ENCODE data around the gene OR6P1.

DNA sequence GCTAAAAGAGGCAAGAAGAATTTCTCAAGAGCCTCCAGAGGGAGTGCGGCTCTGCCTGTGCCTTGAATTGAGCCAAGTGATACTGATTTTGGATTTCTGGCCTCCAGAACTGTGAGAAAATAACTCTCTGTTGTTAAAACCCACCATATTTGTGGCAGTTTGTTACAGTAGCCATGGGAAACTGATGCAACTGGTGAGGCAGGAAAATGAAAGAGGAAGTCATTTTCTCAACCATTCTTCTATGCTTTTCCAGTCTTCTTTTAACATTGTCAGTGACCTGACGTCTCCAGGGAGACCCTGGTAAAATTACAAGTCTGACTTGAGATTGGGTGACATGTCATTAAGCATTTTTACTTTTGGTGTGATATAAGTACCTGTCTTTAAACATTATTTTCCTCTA lies 5.8 kb downstream of the OR6P1 start:
- TF ChIP-seq, protein P1, sequence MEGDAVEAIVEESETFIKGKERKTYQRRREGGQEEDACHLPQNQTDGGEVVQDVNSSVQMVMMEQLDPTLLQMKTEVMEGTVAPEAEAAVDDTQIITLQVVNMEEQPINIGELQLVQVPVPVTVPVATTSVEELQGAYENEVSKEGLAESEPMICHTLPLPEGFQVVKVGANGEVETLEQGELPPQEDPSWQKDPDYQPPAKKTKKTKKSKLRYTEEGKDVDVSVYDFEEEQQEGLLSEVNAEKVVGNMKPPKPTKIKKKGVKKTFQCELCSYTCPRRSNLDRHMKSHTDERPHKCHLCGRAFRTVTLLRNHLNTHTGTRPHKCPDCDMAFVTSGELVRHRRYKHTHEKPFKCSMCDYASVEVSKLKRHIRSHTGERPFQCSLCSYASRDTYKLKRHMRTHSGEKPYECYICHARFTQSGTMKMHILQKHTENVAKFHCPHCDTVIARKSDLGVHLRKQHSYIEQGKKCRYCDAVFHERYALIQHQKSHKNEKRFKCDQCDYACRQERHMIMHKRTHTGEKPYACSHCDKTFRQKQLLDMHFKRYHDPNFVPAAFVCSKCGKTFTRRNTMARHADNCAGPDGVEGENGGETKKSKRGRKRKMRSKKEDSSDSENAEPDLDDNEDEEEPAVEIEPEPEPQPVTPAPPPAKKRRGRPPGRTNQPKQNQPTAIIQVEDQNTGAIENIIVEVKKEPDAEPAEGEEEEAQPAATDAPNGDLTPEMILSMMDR (IDR thresholded peaks at IDR 0.05), result no peak
- no peak for TF ChIP-seq POLR2A (IDR thresholded peaks at IDR 0.05)

All from right lobe of liver (tissue), 4 donors.